Activated CD4-positive, CD25-positive, alpha-beta regulatory T cell (primary cell): ENCODE measurements around the gene GSTO2.
A peak's percentile ranks its signal among the peaks of the same experiment; 100 is the strongest.

Experiments used
- DNase-seq, 4 experiments: peaks; one replicate each; lab custom pipeline; 2025; lab: John Stamatoyannopoulos, UW

Gene GSTO2

DNA sequence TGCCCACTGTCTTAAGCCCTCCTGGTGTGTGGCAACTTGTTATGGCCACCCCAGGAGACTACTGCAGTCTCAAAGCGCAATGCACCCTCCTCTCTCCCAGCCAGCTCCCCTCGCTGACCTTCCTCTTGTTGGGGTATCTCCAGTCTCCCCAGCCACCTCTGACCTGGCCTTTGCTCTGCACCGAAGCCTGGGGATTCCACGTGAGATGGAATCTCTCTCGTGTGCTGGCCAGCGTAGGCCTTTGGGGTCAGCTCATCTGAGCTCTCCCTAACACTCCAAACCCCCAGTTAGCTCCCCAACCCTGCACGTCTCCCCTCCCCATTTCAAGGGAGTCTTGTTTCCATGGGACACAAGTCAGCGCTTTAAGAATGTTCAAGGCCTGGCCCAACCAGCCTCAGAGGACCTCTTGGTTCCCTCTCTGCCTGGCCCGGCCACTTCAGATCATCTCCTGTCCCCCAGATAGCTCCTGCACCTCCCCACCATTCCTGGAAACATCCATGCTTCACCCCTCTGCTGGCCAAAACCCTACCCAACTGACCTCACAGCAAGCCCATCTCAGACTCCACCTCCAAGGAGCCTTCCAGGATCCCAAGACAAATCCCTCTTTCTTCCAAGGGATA, 58.1 kb downstream of the GSTO2 start:
- no peak for DNase-seq

- no peak for DNase-seq
These were observed 59.0 kb downstream of the GSTO2 start for GRCh38 chr10:104327745-104328645.

DNA sequence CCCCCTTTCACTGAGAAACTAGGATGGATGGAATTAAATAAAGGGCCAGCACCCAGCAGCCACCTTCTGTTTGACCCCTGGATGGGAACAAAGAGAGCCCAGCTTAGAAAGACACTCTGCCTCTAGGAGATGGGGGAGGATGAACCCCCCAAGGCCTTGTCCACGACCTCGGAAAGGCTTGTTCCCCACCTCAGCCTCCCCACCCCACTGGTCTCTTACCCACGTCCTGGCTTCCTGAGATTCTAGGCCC, 59.6 kb downstream of the GSTO2 start:
- no peak for DNase-seq

DNA sequence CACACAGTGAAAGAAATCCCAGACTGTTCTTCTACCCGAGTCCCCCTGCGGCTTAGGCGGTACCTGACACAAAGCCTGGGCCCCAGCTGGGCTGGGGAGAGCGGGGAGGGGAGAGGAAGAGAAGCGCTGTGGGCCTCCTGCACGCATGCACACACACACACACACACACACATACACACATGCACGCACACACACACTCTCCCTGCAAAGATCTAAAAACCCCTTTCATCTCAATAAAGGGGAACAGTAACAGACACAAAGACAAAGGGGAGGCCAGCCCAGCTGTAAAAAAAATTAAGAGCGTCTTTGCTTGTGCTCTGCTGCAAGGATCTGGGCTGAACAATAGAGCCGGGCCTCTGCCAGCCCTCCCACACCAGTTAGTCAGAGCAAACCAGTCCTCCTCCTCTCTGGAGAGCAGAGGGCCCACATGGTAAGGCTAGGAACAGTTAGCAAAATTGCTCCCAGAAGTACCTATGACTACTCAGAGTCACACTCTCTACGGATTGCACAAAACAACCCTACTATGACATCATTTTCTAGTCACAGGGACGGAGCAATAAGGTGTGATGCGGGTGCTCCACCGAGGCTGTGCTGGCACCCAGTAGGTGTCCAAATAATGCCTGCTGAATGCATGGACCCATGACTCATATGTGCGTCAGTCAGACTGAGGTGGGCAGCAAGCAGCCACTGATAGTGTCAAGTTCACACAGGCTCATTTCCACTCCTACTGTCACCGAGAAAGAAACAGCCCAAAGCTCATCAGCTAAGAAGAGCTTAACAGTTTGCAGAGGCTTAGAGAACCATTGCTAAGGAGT, 60.1 kb downstream of the GSTO2 start:
- DNase-seq: peak; percentile 20 to 48 (median 38)

GRCh38 chr10:104329735-104330134, 60.8 kb downstream of the GSTO2 start:
- no peak for DNase-seq

- no peak for DNase-seq
These were observed 61.5 kb downstream of the GSTO2 start for GRCh38 chr10:104330168-104331110.

DNA sequence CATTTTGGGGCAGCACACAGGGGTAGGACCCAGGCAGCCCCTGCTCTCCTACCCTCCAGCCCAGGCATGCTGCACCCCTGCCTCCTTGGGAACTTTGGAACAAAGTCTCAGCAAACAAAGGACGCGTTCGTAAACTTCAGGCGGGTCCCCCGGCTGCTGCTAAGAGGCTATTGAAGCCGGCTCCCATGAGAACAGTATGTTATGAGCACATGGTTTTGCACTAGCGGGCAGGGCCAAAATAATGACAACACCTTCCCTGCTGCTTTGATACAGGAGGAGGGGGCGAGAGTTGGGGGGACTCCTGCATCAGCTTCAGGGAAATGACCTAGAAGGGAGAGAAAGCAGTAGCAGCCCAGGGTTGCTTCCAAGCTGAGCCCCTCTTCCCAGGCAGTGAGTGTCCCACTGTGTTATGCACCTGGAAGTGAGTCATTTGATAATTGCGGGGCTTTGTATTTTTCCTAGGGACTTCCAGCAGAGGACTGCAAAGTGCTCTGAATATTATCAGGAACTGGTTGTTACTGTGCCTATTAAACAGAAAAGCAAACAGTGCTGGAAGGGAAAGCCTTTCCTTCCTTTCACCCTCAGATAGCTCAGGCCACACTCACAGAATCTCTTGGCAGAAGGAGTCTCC, 62.3 kb downstream of the GSTO2 start:
- DNase-seq: no peak

DNA sequence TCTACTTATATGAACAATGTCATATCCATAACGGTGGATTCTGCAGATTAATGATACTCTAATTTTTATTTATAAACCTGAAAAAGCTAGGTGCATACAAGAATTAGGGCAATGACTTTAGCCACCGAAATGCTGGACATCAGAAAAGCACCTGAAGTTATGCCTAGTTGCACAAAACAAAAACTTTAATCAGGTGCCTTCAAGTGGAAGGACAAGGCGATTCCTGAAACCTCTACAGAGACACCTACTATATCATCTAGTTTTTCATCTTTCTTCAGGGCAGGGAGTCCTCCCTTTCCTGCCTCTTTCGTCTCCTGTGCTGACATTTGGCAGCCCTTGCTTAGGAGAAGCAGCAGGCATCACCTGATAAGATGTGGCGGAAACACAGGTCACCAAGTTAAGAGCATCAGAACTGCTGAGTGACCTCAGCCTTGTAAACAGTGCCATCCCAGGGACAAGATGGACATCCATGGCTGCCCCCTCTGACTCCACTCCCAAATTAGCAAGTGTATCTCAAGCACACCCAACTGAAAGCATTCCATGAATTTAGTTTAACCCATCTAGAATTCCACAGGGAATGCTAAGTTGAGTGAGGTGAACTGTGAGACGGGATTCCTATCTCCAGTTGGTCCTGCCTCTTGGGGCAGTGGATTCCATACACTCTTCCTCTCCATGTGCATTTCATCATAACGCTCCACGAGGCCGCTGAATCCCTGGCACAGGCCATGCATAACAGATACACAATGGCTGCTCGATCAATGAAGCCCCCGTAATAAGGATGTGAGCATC, 63.5 kb downstream of the GSTO2 start:
- no peak for DNase-seq

DNA sequence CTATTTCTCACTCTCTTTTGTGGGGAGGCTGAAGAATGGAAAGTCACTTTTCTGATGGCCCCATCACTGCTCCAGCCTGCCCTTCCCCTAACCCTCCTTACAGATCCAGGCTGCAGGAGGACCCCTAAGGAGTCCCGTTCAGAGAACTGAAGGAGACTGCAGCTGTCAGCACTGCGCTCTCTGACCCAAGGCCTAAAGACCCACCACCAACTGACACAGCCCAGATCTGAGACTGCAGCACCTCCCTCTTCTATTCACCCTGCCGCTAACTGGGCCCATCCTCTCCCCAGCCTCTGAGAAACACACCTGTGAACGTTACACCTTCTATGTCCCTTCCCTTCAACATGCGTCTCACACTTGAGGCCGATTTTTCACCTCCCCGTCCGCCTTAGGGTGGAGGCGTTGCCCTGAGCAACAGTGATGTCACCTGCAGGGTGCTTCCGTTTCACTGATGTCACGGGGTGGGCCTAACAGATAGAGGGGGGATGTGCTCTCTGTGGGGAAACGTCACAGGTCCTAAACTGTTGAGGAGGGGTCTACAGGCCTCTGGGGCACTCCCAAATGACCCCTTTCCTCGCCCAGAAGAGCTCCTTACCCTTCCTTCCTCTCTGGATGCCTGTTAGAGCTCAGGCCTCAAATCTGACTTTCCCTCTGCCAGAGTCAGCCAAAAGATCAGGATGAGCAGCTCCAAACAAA, 64.2 kb downstream of the GSTO2 start:
- peak in 2 of 4 experiments; percentile 20 to 32 for DNase-seq

DNA sequence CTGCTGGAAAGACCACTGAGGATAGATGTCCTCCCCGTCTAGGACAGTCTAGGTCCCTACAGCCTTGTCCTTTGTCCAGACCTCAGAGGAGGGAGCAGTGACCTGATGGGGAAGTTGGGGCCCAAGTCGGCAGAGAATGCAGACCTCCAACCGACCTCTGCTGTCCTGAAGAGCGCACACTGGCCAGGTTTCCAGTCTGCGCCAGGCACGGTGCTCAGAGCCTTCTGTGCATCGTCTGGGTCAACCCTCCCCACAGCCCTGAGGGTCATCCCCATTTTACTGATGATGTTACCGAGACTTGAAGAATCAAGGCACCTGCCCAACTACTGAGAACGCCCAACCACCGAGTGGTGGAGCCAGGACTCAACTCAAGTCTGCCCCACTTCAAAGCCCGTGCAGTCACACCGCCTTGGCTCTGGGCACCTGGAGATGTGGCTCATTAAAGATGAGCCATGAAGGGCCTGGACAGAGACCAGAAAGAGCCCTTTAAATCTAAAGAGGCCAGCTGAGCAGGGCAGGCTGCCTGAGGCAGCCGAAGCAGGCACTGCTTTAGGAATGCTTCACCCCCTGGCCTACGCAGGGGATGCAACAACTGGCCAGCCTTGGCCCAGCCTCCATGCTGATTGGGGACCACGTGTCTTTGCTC, 64.9 kb downstream of the GSTO2 start:
- no peak for DNase-seq

GRCh38 chr10:104334561-104334960, 65.6 kb downstream of the GSTO2 start:
- DNase-seq: no peak

GRCh38 chr10:104334965-104335650, 66.1 kb downstream of the GSTO2 start:
- no peak for DNase-seq

GRCh38 chr10:104336821-104337467, 68.0 kb downstream of the GSTO2 start:
- DNase-seq: no peak

GRCh38 chr10:104337521-104337984, 68.6 kb downstream of the GSTO2 start:
- no peak for DNase-seq

GRCh38 chr10:104337985-104338735, 69.2 kb downstream of the GSTO2 start, which contains the start of gene ITPRIP:
TSS of gene ITPRIP (minus strand) at chr10:104338465. CDS start at chr10:104316051, 22,414 bp downstream.
- peak; percentile 36 to 68 (median 54) for DNase-seq

GRCh38 chr10:104339469-104340110, 70.6 kb downstream of the GSTO2 start:
- DNase-seq: no peak

- no peak for DNase-seq
These were observed 71.1 kb downstream of the GSTO2 start for GRCh38 chr10:104340111-104340526.
